CD4-positive, alpha-beta T cell treated with Interleukin-6 for 4 hours (primary cell): Measurements from ENCODE around the gene DNASE1L2.
"Not testable (repeated sequence)": the region's sequence is repeated elsewhere in the genome, so short reads cannot be mapped to it uniquely, and the experiment has no call there.

Source experiments
- DNase-seq: peaks from one replicate; pipeline ENCODE4 v3.0.0-alpha.2; 2020; ENCODE audit warnings: mixed read lengths

Gene DNASE1L2

GRCh38 chr16:2226245-2226793 is 9.9 kb upstream of the DNASE1L2 start:
- DNase-seq, result peak; percentile 0

GRCh38 chr16:2226918-2227317 is 9.3 kb upstream of the DNASE1L2 start:
- DNase-seq, result no peak

GRCh38 chr16:2228161-2228824 is 8.0 kb upstream of the DNASE1L2 start:
- no peak for DNase-seq

GRCh38 chr16:2229091-2229490 is 7.2 kb upstream of the DNASE1L2 start:
- no peak for DNase-seq

- no peak for DNase-seq
These were observed 6.5 kb upstream of the DNASE1L2 start for GRCh38 chr16:2229632-2230250.

- no peak for DNase-seq
These were observed 5.9 kb upstream of the DNASE1L2 start for GRCh38 chr16:2230376-2230775.

GRCh38 chr16:2231016-2231931 is 5.0 kb upstream of the DNASE1L2 start:
- DNase-seq, result no peak

- no peak for DNase-seq
These were observed 3.9 kb upstream of the DNASE1L2 start for GRCh38 chr16:2232094-2232990.

- no peak for DNase-seq
These were observed 3.0 kb upstream of the DNASE1L2 start for GRCh38 chr16:2233046-2233775.

- no peak for DNase-seq
These were observed 2.1 kb upstream of the DNASE1L2 start for GRCh38 chr16:2233872-2234812.

GRCh38 chr16:2234813-2235170 is 1.5 kb upstream of the DNASE1L2 start:
- DNase-seq, result peak; percentile 0

- no peak for DNase-seq
These were observed 1.0 kb upstream of the DNASE1L2 start for GRCh38 chr16:2235234-2235651.

- DNase-seq, result no peak
These were observed 428 bp upstream of the DNASE1L2 start for GRCh38 chr16:2235695-2236336.

- DNase-seq, result no peak
These were observed 848 bp downstream of the DNASE1L2 start for GRCh38 chr16:2237102-2237482.

GRCh38 chr16:2237493-2238149 is 1.4 kb downstream of the DNASE1L2 start:
- DNase-seq, result no peak

- no peak for DNase-seq
These were observed 2.0 kb downstream of the DNASE1L2 start for GRCh38 chr16:2238150-2238837.

- DNase-seq, result no peak
These were observed 2.8 kb downstream of the DNASE1L2 start for GRCh38 chr16:2238838-2239675.

GRCh38 chr16:2240331-2240730 is 4.1 kb downstream of the DNASE1L2 start:
- not testable (repeated sequence) for DNase-seq
